Measurements from ENCODE around the gene KATNBL1. TPM values are rescaled to one million over a fixed set of nuclear protein-coding genes. Genes with fewer than 3 reads are reported as not detected.
A peak's percentile ranks its signal among the peaks of the same experiment; 100 is the strongest.

KATNBL1 gene
- polyA plus RNA-seq (2013, experiment 1 of 2; ENCODE audit: insufficient read length): 48.2 TPM
- 49.9 TPM for polyA plus RNA-seq (2013, experiment 2 of 2; ENCODE audit: insufficient read length)

- DNase-seq: peak; percentile 95
Observed at GRCh38 chr15:34209421-34210282, at the start of gene KATNBL1. Gene KATNBL1, minus strand, starts transcription at chr15:34210096. Its CDS starts 46,420 bp downstream, at chr15:34163676.

GRCh38 chr15:34259566-34259965 is 49.7 kb upstream of the KATNBL1 start:
- no peak for DNase-seq

- DNase-seq: no peak
Observed at GRCh38 chr15:34258151-34258550, 48.3 kb upstream of the KATNBL1 start.

GRCh38 chr15:34252545-34252944 is 42.6 kb upstream of the KATNBL1 start:
- DNase-seq: no peak

- DNase-seq: no peak
Observed at GRCh38 chr15:34248190-34248589, 38.3 kb upstream of the KATNBL1 start.

GRCh38 chr15:34246276-34246976 is 36.5 kb upstream of the KATNBL1 start:
- DNase-seq: no peak

- DNase-seq: no peak
Observed at GRCh38 chr15:34243226-34243625, 33.3 kb upstream of the KATNBL1 start.

- no peak for DNase-seq
Observed at GRCh38 chr15:34242331-34242710, 32.4 kb upstream of the KATNBL1 start.

- DNase-seq: peak; percentile 21
Observed at GRCh38 chr15:34241376-34242330, 31.8 kb upstream of the KATNBL1 start.

- DNase-seq: no peak
Observed at GRCh38 chr15:34240537-34240936, 30.6 kb upstream of the KATNBL1 start.

- DNase-seq: peak; percentile 92
Observed at GRCh38 chr15:34239151-34239808, 29.4 kb upstream of the KATNBL1 start.

- no peak for DNase-seq
Observed at GRCh38 chr15:34233614-34234013, 23.7 kb upstream of the KATNBL1 start.

- no peak for DNase-seq
Observed at GRCh38 chr15:34223904-34224596, 14.2 kb upstream of the KATNBL1 start.

- DNase-seq: peak; percentile 63
Observed at GRCh38 chr15:34217587-34218225, 7.8 kb upstream of the KATNBL1 start.

GRCh38 chr15:34216527-34217270 is 6.8 kb upstream of the KATNBL1 start:
- no peak for DNase-seq

GRCh38 chr15:34214135-34214534 is 4.2 kb upstream of the KATNBL1 start:
- DNase-seq: no peak

GRCh38 chr15:34213690-34214089 is 3.8 kb upstream of the KATNBL1 start:
- no peak for DNase-seq

GRCh38 chr15:34206011-34206410 is 3.9 kb downstream of the KATNBL1 start:
- DNase-seq: no peak

- no peak for DNase-seq
Observed at GRCh38 chr15:34203936-34204335, 6.0 kb downstream of the KATNBL1 start.

- DNase-seq: no peak
Observed at GRCh38 chr15:34203305-34203704, 6.6 kb downstream of the KATNBL1 start.
